ENCODE data around the gene CBFB. TPM values are rescaled to one million over a fixed set of nuclear protein-coding genes. Genes with fewer than 3 reads are reported as not detected.

Gene CBFB
- total RNA-seq, 1 donor from 2014 or later = 77.1 TPM

DNA sequence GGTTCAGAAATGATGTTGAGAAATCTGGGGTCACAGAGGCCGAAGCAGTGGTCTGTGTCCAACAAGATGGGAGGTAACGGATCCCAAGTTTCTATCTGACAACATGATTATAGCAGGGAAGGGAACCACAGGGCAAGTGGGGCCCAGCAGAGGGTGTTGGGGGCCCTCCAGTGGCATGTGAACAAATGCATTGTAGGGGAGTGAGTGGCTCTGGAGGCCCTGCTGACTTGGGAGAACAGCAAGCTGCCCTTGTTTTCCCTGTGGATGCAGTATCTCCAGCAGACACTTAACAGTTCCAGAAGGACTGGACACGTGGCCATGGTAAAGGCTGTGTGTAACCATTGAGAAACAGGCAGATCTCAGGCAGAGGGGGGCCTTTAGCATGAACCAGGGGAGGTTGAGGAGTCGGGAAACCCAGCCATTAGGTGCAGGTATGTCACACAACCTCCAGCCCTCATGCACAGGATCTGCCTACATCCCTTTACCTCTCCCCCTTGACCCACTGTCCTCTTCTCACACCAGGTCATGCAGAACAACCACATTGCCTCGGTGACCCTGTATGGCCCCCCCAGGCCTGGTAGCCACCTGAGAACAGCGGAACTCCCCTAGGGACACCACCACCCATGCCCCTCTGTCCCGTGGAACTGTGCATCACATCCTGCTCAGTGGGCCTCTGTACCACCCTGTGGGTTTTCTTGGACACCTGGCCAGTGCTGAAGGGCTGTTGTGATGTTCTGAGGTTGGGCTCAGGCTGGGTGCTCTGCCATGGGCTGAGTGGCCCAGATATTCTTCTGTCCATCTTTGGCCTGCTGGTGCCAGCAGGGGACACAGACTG lies 117.8 kb downstream of the CBFB start:
- Mint-ChIP-seq H3K27ac (no peak overlapping the region), H3K4me1 (ENCODE audit: unreplicated experiment) (no peaks in the 10 kb centered on the region), H3K36me3 (peaks cover 23% of the 10 kb centered on the region), H3K27me3 (peaks cover 16% of the 10 kb centered on the region), H3K4me3 (no peak overlapping the region), H3K9me3 (no peaks in the 10 kb centered on the region)
- DNase-seq (ENCODE audit: extremely low spot score, unreplicated experiment) = no peak
- TF ChIP-seq, protein P1, sequence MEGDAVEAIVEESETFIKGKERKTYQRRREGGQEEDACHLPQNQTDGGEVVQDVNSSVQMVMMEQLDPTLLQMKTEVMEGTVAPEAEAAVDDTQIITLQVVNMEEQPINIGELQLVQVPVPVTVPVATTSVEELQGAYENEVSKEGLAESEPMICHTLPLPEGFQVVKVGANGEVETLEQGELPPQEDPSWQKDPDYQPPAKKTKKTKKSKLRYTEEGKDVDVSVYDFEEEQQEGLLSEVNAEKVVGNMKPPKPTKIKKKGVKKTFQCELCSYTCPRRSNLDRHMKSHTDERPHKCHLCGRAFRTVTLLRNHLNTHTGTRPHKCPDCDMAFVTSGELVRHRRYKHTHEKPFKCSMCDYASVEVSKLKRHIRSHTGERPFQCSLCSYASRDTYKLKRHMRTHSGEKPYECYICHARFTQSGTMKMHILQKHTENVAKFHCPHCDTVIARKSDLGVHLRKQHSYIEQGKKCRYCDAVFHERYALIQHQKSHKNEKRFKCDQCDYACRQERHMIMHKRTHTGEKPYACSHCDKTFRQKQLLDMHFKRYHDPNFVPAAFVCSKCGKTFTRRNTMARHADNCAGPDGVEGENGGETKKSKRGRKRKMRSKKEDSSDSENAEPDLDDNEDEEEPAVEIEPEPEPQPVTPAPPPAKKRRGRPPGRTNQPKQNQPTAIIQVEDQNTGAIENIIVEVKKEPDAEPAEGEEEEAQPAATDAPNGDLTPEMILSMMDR (conservative IDR thresholded peaks at IDR 0.05) = no peak

- TF ChIP-seq, protein P1 (conservative IDR thresholded peaks at IDR 0.05) = no peak
- H3K36me3 Mint-ChIP-seq = peaks cover 23% of the 10 kb centered on the region
- no peak overlapping the region for H3K27ac Mint-ChIP-seq
- H3K4me1 Mint-ChIP-seq (ENCODE audit: unreplicated experiment) = no peaks in the 10 kb centered on the region
- peaks cover 22% of the 10 kb centered on the region for H3K27me3 Mint-ChIP-seq
- DNase-seq (ENCODE audit: extremely low spot score, unreplicated experiment) = no peak
- H3K9me3 Mint-ChIP-seq = no peaks in the 10 kb centered on the region
- H3K4me3 Mint-ChIP-seq = no peak overlapping the region
Measured at GRCh38 chr16:67147437-67148140, 118.6 kb downstream of the CBFB start.

GRCh38 chr16:67148221-67148620 lies 119.3 kb downstream of the CBFB start:
- Mint-ChIP-seq H3K9me3 (no peaks in the 10 kb centered on the region), H3K4me1 (ENCODE audit: unreplicated experiment) (no peaks in the 10 kb centered on the region), H3K4me3 (peak overlapping the region; percentile 37), H3K27me3 (peaks cover 29% of the 10 kb centered on the region), H3K36me3 (peaks cover 23% of the 10 kb centered on the region), H3K27ac (no peak overlapping the region)
- DNase-seq (ENCODE audit: extremely low spot score, unreplicated experiment) = no peak
- TF ChIP-seq, protein P1 (conservative IDR thresholded peaks at IDR 0.05) = no peak

GRCh38 chr16:67148656-67149275 lies 119.8 kb downstream of the CBFB start:
- TF ChIP-seq, protein P1 (conservative IDR thresholded peaks at IDR 0.05) = no peak
- Mint-ChIP-seq H3K9me3 (no peaks in the 10 kb centered on the region), H3K4me1 (ENCODE audit: unreplicated experiment) (no peaks in the 10 kb centered on the region), H3K36me3 (peaks cover 20% of the 10 kb centered on the region), H3K27ac (no peak overlapping the region), H3K27me3 (peaks cover 34% of the 10 kb centered on the region), H3K4me3 (peak overlapping the region; percentile 37)
- DNase-seq (ENCODE audit: extremely low spot score, unreplicated experiment) = no peak

DNA sequence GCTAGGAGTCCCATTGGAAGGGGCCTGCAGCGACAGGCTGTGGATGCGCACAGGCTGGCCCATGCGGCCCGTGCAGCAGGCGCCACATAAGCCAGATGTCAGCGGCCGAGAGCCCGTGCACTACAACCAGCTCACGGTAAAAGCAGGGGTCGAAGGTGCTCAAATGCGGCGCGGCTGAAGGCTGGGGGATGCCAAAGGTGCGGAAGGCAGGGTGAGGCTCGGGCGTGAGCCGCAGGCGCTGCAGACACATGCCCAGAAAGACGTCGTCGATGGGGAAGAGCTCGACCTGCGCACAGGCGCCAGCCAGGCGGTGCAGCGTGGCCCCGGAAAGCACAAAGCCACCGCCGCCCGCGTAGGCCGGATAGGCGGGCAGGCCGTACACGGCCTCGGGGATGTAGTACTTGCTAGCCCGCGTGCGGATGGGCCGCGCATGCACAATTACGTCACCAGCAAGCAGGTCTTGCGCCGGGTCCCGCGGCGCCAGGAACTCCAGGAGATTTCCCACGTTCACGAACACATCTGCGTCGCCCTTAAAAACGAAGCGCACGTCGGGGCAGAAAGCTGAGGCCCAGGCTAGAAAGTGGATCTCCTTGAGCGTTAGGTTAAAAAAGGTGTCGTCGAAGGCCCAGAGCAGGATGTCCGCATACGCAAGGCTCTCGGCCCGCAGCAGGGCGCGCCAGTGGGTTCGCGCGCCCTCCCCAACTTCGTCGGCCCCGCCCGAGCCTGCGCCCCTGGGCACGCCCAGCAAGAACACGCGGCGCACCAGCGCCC lies 120.5 kb downstream of the CBFB start:
- H3K36me3 Mint-ChIP-seq = peaks cover 16% of the 10 kb centered on the region
- H3K9me3 Mint-ChIP-seq = no peaks in the 10 kb centered on the region
- DNase-seq (ENCODE audit: extremely low spot score, unreplicated experiment) = no peak
- H3K4me3 Mint-ChIP-seq = peak overlapping the region; percentile 37
- H3K27me3 Mint-ChIP-seq = peaks cover 41% of the 10 kb centered on the region
- H3K4me1 Mint-ChIP-seq (ENCODE audit: unreplicated experiment) = no peaks in the 10 kb centered on the region
- H3K27ac Mint-ChIP-seq = no peak overlapping the region
- TF ChIP-seq, protein P1 (conservative IDR thresholded peaks at IDR 0.05) = no peak

All from type B pancreatic cell (in vitro differentiated cells).